GM11168 (cell line): Measurements from ENCODE around the gene EOGT.

Experiments used
- in situ Hi-C: fragments of 300-500 bp; cut with MboI; formaldehyde crosslinking; loops from one replicate; pipeline ENCODE4 v1.12.0; 2022; ENCODE audit warnings: low sequenced_read_pairs; ENCODE audit not compliant: unreplicated experiment

EOGT gene

GRCh38 chr3:68963891-68964290 is 49.6 kb downstream of the EOGT start:
- in situ Hi-C loops = no loop called here

- in situ Hi-C loops = no loop called here
Measured at GRCh38 chr3:68963376-68963775, 50.1 kb downstream of the EOGT start.

GRCh38 chr3:68958932-68959331 is 54.6 kb downstream of the EOGT start:
- in situ Hi-C loops = no loop called here

GRCh38 chr3:68957895-68958294 is 55.6 kb downstream of the EOGT start:
- in situ Hi-C loops = no loop called here

GRCh38 chr3:68953816-68954444 is 59.6 kb downstream of the EOGT start:
- in situ Hi-C loops = no loop called here

GRCh38 chr3:68945225-68945624 is 68.3 kb downstream of the EOGT start:
- in situ Hi-C loops = no loop called here

- in situ Hi-C loops = no loop called here
Measured at GRCh38 chr3:68943753-68944500, 69.6 kb downstream of the EOGT start.

- in situ Hi-C loops = no loop called here
Measured at GRCh38 chr3:68941055-68941454, 72.4 kb downstream of the EOGT start.

GRCh38 chr3:68936856-68937255 is 76.6 kb downstream of the EOGT start:
- in situ Hi-C loops = no loop called here

- in situ Hi-C loops = no loop called here
Measured at GRCh38 chr3:68935778-68936177, 77.7 kb downstream of the EOGT start.

- in situ Hi-C loops = no loop called here
Measured at GRCh38 chr3:68931406-68932149, 81.9 kb downstream of the EOGT start.
